Measurements from ENCODE around the gene NAT9.

The NAT9 gene

DNA sequence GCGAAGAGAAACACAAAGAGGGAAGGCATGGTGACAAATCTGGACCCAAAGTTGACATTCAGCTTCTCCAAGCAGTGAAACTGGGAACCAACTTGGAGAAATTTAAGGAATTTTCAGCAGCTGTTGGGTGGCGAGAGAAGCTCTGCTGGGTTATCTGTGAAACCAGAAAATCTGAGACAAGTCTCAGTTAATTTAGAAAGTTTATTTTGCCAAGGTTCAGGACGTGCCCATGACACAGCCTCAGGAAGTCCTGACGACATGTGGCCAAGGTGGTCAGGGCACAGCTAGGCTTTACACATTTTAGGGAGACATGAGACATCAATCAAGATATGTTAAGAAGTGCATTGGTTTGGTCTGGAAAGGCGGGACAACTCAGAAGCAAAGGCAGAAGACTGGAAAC, 52.3 kb downstream of the NAT9 start:
- DNase-seq: no peak

DNA sequence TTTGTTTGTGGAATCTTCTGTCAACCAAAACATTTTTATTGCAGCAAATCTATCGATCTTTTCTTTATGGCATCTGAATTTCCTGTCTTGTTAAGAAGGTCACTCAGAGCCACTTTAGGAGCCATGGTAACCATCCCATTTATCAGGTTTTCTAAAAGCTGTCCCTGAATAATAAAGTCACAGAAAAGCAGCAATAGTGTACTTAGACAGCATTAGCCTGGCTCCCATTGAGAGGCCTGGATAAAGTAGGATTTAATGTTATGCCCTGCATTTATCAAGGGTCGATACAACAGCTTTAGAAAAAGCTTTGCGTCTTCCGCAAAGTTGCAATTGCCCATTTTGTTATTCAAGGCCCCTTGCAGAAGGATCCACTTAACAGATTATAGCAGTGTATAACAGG, 53.4 kb downstream of the NAT9 start:
- no peak for DNase-seq

Measured in NCI-H526 treated with DMSO at 0.1 percent for 48 hours (cell line).